IPS-20b (cell line): ENCODE results near the gene DAPK2.

Experiments used
- H3K27ac ChIP-seq: one replicate; pipeline ENCODE4 v1.5.1; 2013; ENCODE audit warnings: low read length
- H3K27me3 ChIP-seq: 2 replicates; pipeline ENCODE4 v1.6.1; 2013; ENCODE audit warnings: mild to moderate bottlenecking, low read length, inconsistent platforms; ENCODE audit not compliant: insufficient read depth
- H3K36me3 ChIP-seq: 2 replicates; pipeline ENCODE4 v1.6.1; 2013; ENCODE audit warnings: low read depth, mild to moderate bottlenecking, inconsistent platforms, low read length, moderate library complexity; ENCODE audit not compliant: insufficient read depth
- H3K4me1 ChIP-seq: 2 replicates; pipeline ENCODE4 v1.6.1; 2013; ENCODE audit warnings: mild to moderate bottlenecking, control low read depth, inconsistent platforms, low read length, moderate library complexity; ENCODE audit not compliant: insufficient read depth
- H3K4me3 ChIP-seq: 2 replicates; pipeline ENCODE4 v1.5.1; 2013; ENCODE audit warnings: mild to moderate bottlenecking, low read length, inconsistent platforms
- H3K9ac ChIP-seq: 2 replicates; pipeline ENCODE4 v1.6.1; 2013; ENCODE audit warnings: low read depth, mild to moderate bottlenecking, inconsistent platforms, low read length, moderate library complexity
- H3K9me3 ChIP-seq: 2 replicates; pipeline ENCODE4 v1.6.1; 2013; ENCODE audit warnings: mild to moderate bottlenecking, low read depth, low read length, inconsistent platforms; ENCODE audit not compliant: insufficient read depth

Gene DAPK2

GRCh38 chr15:63891079-63891767 lies 155.1 kb downstream of the DAPK2 start:
- Histone ChIP-seq H3K27me3 (no peaks in the 10 kb centered on the region), H3K36me3 (no peaks in the 10 kb centered on the region), H3K4me1 (no peaks in the 10 kb centered on the region), H3K27ac (no peak overlapping the region), H3K9ac (no peak overlapping the region), H3K9me3 (no peaks in the 10 kb centered on the region), H3K4me3 (no peak overlapping the region)

DNA sequence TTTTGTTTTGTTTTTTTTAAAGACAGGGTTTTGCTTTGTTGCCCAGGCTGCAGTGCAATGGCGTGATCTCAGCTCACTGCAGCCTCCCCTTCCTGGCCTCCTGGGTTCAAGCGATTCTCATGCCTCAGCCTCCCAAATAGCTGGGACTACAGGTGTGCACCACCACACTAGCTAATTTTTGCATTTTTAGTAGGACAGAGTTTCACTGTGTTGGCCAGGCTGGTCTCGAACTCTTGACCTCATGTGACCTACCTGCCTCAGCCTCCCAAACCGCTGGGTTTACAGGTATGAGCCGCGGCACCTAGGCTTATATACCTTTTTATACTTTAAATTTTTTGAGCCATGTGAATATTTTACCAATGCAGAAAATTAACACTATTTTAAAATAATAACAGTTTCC lies 155.7 kb downstream of the DAPK2 start:
- Histone ChIP-seq H3K9me3 (no peaks in the 10 kb centered on the region), H3K36me3 (no peaks in the 10 kb centered on the region), H3K9ac (no peak overlapping the region), H3K27ac (no peak overlapping the region), H3K4me1 (no peaks in the 10 kb centered on the region), H3K27me3 (no peaks in the 10 kb centered on the region), H3K4me3 (no peak overlapping the region)

- Histone ChIP-seq H3K36me3 (no peaks in the 10 kb centered on the region), H3K9ac (no peak overlapping the region), H3K4me3 (no peak overlapping the region), H3K9me3 (no peaks in the 10 kb centered on the region), H3K27me3 (no peaks in the 10 kb centered on the region), H3K27ac (no peak overlapping the region), H3K4me1 (no peaks in the 10 kb centered on the region)
These were observed 156.5 kb downstream of the DAPK2 start for GRCh38 chr15:63889831-63890230.

- H3K9ac ChIP-seq, result no peak overlapping the region
- H3K36me3 ChIP-seq, result no peaks in the 10 kb centered on the region
- no peaks in the 10 kb centered on the region for H3K4me1 ChIP-seq
- no peak overlapping the region for H3K27ac ChIP-seq
- no peaks in the 10 kb centered on the region for H3K27me3 ChIP-seq
- H3K9me3 ChIP-seq, result no peaks in the 10 kb centered on the region
- H3K4me3 ChIP-seq, result no peak overlapping the region
These were observed 157.5 kb downstream of the DAPK2 start for GRCh38 chr15:63888823-63889222.

DNA sequence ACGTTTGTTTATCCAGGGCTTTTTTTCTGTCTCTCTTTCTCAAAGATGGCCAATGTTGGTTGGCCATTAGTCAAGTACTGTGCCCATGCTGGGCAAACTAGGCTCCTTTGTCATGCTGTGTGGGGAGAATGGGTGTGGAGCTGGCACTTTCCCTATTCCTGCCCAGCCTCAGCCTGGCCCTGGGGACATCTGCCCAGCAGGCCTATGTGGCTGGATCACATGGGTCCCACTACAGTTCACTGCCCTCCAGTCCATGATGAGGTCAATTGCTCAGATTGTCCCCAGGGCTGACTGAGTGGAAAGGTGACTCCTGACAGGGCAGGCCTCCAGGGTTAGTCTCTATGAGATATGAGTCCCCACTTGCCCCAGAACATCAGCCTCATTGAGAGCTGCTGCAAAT lies 158.1 kb downstream of the DAPK2 start:
- H3K27me3 ChIP-seq, result no peaks in the 10 kb centered on the region
- no peaks in the 10 kb centered on the region for H3K36me3 ChIP-seq
- H3K27ac ChIP-seq, result no peak overlapping the region
- H3K4me3 ChIP-seq, result no peak overlapping the region
- no peaks in the 10 kb centered on the region for H3K9me3 ChIP-seq
- no peak overlapping the region for H3K9ac ChIP-seq
- no peaks in the 10 kb centered on the region for H3K4me1 ChIP-seq

DNA sequence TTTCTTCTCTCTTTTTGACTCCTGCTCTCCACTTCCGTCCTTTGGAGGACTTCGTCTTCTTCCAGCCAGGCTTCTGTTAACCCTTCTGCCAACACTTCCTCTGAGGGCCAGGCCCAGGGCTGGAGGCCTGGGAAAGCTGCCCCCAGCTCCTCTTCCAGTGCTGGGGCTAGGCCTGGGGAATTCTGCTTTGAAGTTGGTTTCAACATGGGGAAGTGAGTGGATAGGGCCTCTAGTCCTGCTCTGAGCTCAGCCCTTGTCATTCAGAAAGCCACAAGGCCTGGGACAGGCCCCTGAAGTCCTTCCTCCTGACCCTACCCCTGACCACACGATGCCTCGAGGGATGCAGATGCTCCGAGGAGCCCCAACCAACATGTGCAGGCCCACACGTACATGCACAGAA lies 158.7 kb downstream of the DAPK2 start:
- H3K4me1 ChIP-seq, result no peaks in the 10 kb centered on the region
- no peak overlapping the region for H3K4me3 ChIP-seq
- no peak overlapping the region for H3K9ac ChIP-seq
- H3K27me3 ChIP-seq, result no peaks in the 10 kb centered on the region
- no peaks in the 10 kb centered on the region for H3K9me3 ChIP-seq
- no peak overlapping the region for H3K27ac ChIP-seq
- no peaks in the 10 kb centered on the region for H3K36me3 ChIP-seq

DNA sequence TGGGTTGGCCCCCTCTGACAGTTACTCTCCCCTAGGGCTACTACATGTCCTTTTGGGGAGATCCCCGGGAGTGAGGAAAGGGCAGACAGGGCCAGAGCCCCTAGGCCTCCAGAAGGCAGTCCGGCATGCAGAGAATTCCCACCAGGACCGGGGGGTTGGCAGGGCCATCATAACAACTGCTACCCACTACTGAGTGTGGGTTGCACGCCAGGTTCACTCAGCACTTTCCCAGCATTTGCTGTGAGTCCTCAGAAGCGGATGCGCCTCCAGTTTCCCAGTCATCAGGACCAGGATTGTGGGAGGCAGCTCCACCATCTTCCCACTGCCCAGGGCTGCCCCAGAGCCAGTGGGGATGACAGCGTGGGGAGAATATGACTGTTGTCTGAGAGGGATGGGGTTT lies 161.3 kb downstream of the DAPK2 start:
- H3K36me3 ChIP-seq, result no peaks in the 10 kb centered on the region
- H3K4me3 ChIP-seq, result no peak overlapping the region
- H3K4me1 ChIP-seq, result no peaks in the 10 kb centered on the region
- H3K9ac ChIP-seq, result no peak overlapping the region
- H3K27ac ChIP-seq, result no peak overlapping the region
- no peaks in the 10 kb centered on the region for H3K9me3 ChIP-seq
- no peaks in the 10 kb centered on the region; the same call in 1 of the 2 replicates for H3K27me3 ChIP-seq

DNA sequence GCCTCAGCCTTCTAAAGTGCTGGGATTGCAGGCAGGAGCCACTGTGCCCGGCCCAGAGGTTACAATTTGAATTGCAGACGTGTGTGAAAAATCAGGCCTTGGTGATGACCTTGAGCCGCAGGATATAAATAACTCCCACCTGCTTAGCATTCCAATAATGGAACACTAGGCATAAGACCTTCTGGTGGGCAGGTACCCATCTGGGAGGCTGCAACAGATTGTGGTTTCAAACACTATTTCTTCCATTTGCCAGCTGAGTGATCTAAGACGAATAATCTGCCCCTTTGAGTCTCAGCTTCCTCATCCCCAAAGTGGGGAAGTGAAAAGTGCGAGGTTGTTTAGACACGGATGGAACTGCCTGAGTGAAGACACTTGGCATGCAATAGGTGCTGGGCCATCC lies 164.9 kb downstream of the DAPK2 start:
- Histone ChIP-seq H3K4me1 (peaks cover 7% of the 10 kb centered on the region; the same call in 1 of the 2 replicates), H3K9me3 (no peaks in the 10 kb centered on the region), H3K36me3 (no peaks in the 10 kb centered on the region), H3K27ac (no peak overlapping the region), H3K4me3 (no peak overlapping the region), H3K9ac (no peak overlapping the region), H3K27me3 (no peaks in the 10 kb centered on the region; the same call in 1 of the 2 replicates)

DNA sequence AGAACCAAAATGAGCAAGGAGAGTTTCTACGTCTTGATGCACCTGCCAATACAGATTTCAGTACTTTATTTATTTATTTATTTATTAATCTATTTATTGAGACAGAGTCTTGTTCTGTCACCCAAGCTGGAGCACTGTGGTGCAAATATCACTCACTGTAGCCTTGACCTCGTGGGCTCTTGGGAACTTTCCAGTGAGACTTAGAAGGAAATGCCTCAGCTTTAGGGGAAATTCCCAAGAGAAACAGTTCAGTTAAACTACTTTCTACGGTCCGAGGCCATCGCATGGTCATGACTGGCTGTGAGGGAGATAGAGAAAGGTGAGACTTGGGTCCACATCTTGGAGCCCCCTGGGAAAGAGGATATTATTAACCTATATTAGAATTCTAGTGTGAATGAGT lies 165.5 kb downstream of the DAPK2 start:
- Histone ChIP-seq H3K27ac (no peak overlapping the region), H3K4me3 (no peak overlapping the region), H3K9ac (no peak overlapping the region), H3K27me3 (no peaks in the 10 kb centered on the region; the same call in 1 of the 2 replicates), H3K9me3 (no peaks in the 10 kb centered on the region), H3K36me3 (no peaks in the 10 kb centered on the region), H3K4me1 (peaks cover 7% of the 10 kb centered on the region; the same call in 1 of the 2 replicates)

DNA sequence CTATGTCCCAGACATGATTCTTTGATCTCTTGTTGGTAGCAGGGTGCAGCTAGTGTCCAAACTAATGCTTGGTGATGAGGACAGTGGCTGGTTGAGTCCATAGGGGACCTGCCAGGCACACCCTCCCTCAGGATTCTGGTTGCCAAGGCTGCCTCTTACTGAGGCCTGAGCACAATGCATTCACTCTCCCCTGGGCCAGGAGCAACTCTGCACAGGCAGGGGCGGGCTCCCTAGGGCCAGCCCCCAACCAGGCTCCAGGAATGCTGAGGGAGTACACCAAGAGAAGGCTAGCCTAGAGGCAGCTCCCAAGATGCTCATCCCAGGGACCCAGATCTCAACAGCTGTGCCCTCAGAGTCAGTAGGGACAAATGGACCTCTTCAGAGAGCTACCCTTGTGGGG lies 166.3 kb downstream of the DAPK2 start:
- Histone ChIP-seq H3K36me3 (no peaks in the 10 kb centered on the region), H3K27me3 (no peaks in the 10 kb centered on the region; the same call in 1 of the 2 replicates), H3K4me3 (no peak overlapping the region), H3K9ac (no peak overlapping the region), H3K9me3 (no peaks in the 10 kb centered on the region), H3K27ac (no peak overlapping the region), H3K4me1 (peaks cover 7% of the 10 kb centered on the region; the same call in 1 of the 2 replicates)

DNA sequence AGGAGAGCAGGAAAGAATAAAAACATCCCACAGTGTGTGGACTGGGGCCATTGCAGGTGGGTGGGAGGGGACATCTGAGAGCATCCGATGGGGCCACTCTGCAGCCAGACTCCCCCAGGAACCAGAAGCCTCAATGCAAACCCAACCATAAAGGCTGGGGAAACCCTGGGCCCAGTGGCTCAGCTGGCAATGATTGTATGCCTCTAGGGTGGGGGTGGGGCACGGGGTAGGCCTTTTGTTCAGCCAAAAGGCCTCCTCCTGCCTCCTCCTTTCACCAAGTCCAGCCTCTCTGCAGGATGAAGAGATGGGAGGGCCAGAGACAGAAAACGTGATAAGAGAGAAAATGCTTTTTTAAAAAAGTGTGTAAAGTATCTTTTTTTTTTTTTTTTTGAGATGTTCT lies 167.1 kb downstream of the DAPK2 start:
- Histone ChIP-seq H3K27ac (no peak overlapping the region), H3K27me3 (no peaks in the 10 kb centered on the region; the same call in 1 of the 2 replicates), H3K4me1 (peaks cover 7% of the 10 kb centered on the region; the same call in 1 of the 2 replicates), H3K9me3 (no peaks in the 10 kb centered on the region), H3K36me3 (no peaks in the 10 kb centered on the region), H3K4me3 (no peak overlapping the region), H3K9ac (no peak overlapping the region)

DNA sequence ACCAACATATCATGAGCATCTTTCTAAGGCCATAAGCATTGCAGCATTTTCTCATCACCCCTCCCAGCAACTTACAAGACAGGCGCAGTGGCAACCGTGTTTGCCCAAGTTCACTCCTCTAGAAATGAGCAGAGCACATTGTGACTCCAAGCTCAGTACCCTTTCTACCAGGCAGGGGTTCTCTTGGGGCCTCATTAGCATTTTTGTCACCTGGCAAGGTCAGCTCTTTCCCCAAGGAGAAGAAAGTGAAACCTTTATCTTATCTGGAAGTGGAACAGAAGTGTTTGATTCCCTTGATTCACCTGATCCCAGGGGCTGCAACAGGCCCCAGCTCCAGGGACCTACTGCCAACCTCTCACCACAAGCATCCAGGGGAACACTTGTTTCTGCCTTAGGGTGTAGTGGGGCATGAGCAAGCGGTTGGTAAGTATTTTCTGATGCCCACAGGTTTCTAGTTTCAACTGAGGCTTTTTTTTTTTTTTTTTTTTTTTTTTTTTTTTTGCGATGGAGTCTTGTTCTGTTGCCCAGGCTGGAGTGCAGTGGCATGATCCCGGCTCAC lies 168.5 kb downstream of the DAPK2 start:
- H3K9ac ChIP-seq, result no peak overlapping the region
- no peaks in the 10 kb centered on the region for H3K36me3 ChIP-seq
- no peak overlapping the region for H3K27ac ChIP-seq
- no peaks in the 10 kb centered on the region; the same call in 1 of the 2 replicates for H3K27me3 ChIP-seq
- no peaks in the 10 kb centered on the region for H3K9me3 ChIP-seq
- H3K4me3 ChIP-seq, result no peak overlapping the region
- peaks cover 7% of the 10 kb centered on the region; the same call in 1 of the 2 replicates for H3K4me1 ChIP-seq
